ENCODE data around the gene MRPL18.

Gene MRPL18

GRCh38 chr6:159819098-159819497 lies 28.8 kb downstream of the MRPL18 start:
- TF ChIP-seq CSRNP3 (CRISPR knock-in tag; IDR thresholded peaks at IDR 0.05) = no peak
- TF ChIP-seq ARNTL (CRISPR knock-in tag; IDR thresholded peaks at IDR 0.05; ENCODE audit: borderline replicate concordance, low read depth) = no peak
- TF ChIP-seq CSDC2 (CRISPR knock-in tag; IDR thresholded peaks at IDR 0.05) = no peak
- no peak for TF ChIP-seq ZC3H10 (CRISPR knock-in tag; IDR thresholded peaks at IDR 0.05)
- TF ChIP-seq ZFP30 (CRISPR knock-in tag; IDR thresholded peaks at IDR 0.05) = no peak
- no peak for TF ChIP-seq ESRRG (CRISPR knock-in tag; IDR thresholded peaks at IDR 0.05)
- no peak for TF ChIP-seq ZFP3 (CRISPR knock-in tag; IDR thresholded peaks at IDR 0.05)
- no peak for ATAC-seq

GRCh38 chr6:159819932-159820640 lies 29.8 kb downstream of the MRPL18 start:
- ATAC-seq = no peak
- TF ChIP-seq TCF4 (CRISPR knock-in tag; IDR thresholded peaks at IDR 0.05; ENCODE audit: borderline replicate concordance) (no peak), SNAI2 (CRISPR knock-in tag; IDR thresholded peaks at IDR 0.05) (no peak), ZFP30 (CRISPR knock-in tag; IDR thresholded peaks at IDR 0.05) (no peak), ZFP3 (CRISPR knock-in tag; IDR thresholded peaks at IDR 0.05) (no peak), PATZ1 (CRISPR knock-in tag; IDR thresholded peaks at IDR 0.05; ENCODE audit: borderline replicate concordance) (no peak), TOX (CRISPR knock-in tag; IDR thresholded peaks at IDR 0.05; ENCODE audit: borderline replicate concordance) (no peak), ISL1 (CRISPR knock-in tag; IDR thresholded peaks at IDR 0.05) (no peak), ZC3H10 (CRISPR knock-in tag; IDR thresholded peaks at IDR 0.05) (no peak)

DNA sequence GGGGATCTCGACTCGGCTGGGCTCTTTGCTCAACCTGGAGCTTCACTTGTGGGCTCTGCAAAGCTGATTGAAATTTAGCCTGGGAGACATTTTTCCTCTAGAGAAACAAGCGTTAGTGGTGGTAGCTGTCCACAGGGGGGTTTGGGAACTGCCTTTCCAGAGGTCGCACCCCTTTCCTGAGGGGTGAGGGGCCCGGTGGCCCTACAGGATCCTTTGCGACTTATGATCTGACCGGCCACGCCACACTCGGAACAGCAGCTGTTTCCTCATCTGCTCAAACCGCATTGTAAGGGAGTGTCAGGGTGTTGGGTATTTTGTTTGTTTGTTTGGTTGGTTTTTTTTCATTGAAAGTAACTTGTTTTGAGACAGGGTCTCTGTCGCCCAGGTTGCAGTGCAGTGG lies 30.9 kb downstream of the MRPL18 start:
- TF ChIP-seq ZFP30 (CRISPR knock-in tag; IDR thresholded peaks at IDR 0.05) (no peak), ISL1 (CRISPR knock-in tag; IDR thresholded peaks at IDR 0.05) (no peak), SNAI2 (CRISPR knock-in tag; IDR thresholded peaks at IDR 0.05) (no peak), ESRRG (CRISPR knock-in tag; IDR thresholded peaks at IDR 0.05) (no peak), ZNF565 (CRISPR knock-in tag; conservative IDR thresholded peaks at IDR 0.05; ENCODE audit: low read depth) (no peak), TCF4 (CRISPR knock-in tag; IDR thresholded peaks at IDR 0.05; ENCODE audit: borderline replicate concordance) (no peak), PPARA (CRISPR knock-in tag; IDR thresholded peaks at IDR 0.05; ENCODE audit: borderline replicate concordance) (no peak), CSDC2 (CRISPR knock-in tag; IDR thresholded peaks at IDR 0.05) (no peak), BACH2 (CRISPR knock-in tag; IDR thresholded peaks at IDR 0.05; ENCODE audit: borderline replicate concordance) (no peak), ZNF70 (CRISPR knock-in tag; IDR thresholded peaks at IDR 0.05) (no peak), ZFP3 (CRISPR knock-in tag; IDR thresholded peaks at IDR 0.05) (no peak), CSRNP3 (CRISPR knock-in tag; IDR thresholded peaks at IDR 0.05) (no peak), TSHZ2 (CRISPR knock-in tag; IDR thresholded peaks at IDR 0.05) (no peak), ZNF8 (CRISPR knock-in tag; IDR thresholded peaks at IDR 0.05) (no peak), POU6F1 (CRISPR knock-in tag; IDR thresholded peaks at IDR 0.05; ENCODE audit: borderline replicate concordance, low read depth) (no peak), OSR1 (CRISPR knock-in tag; IDR thresholded peaks at IDR 0.05) (no peak), GLIS3 (CRISPR knock-in tag; IDR thresholded peaks at IDR 0.05) (no peak)
- ATAC-seq = no peak

All from SK-N-SH treated with all-trans-retinoic acid at 6 μM for 48 hours (cell line).